ENCODE data around the gene SRPK1.

- TF ChIP-seq TAF1 (IDR thresholded peaks at IDR 0.05; ENCODE audit: borderline replicate concordance, low read depth, low read length) (no peak), POLR2A (IDR thresholded peaks at IDR 0.05; ENCODE audit: low read depth, low read length) (no peak), POLR2AphosphoS5 (IDR thresholded peaks at IDR 0.05; ENCODE audit: low read depth, low read length) (no peak)
These were observed 44.0 kb downstream of the SRPK1 start for GRCh38 chr6:35876902-35877301.
